CD4-positive, alpha-beta T cell treated with Interleukin-2 at 100 ng/mL for 4 hours (primary cell): ENCODE measurements around the gene XIAP.
"Not testable (repeated sequence)": the region's sequence is repeated elsewhere in the genome, so short reads cannot be mapped to it uniquely, and the experiment has no call there.

Source experiments
- DNase-seq: peaks from one replicate; pipeline ENCODE4 v3.0.0-alpha.2; 2020; ENCODE audit warnings: low spot score

XIAP gene

DNA sequence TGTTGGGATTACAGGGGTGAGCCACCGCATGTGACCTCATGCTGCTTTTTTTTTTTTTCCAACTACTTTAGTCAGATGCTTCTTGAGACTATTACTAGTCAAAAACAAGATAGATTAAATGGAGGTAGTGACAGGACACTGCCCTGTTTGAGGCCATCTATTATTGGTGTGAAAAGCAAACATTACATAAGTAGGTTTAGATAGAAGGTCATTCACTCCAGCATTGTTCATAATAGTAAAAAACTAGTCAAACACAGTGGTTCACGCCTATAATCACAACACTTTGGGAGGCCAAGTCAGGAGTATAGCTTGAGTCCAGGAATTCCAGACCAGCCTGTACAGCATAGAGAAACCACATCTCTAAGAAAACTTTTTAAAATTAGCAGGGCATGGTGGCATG lies 16.3 kb downstream of the XIAP start:
- DNase-seq, result no peak

DNA sequence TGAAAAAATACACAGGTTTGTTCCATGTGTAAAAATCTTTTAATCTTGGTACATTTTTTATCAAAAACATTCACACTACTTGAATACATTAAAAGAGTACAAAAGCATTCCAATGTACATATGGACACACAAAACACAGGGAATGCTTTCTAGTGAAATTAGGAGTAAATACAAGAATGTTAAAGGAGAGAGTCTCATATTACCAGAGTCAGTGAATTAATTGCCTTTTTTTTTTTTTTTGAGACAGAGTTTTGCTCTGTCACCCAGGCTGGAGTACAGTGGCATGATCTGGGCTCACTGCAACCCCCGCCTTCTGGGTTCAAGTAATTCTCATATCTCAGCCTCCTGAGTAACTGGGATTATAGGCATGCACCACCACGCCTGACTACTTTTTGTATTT lies 17.0 kb downstream of the XIAP start:
- DNase-seq, result no peak

DNA sequence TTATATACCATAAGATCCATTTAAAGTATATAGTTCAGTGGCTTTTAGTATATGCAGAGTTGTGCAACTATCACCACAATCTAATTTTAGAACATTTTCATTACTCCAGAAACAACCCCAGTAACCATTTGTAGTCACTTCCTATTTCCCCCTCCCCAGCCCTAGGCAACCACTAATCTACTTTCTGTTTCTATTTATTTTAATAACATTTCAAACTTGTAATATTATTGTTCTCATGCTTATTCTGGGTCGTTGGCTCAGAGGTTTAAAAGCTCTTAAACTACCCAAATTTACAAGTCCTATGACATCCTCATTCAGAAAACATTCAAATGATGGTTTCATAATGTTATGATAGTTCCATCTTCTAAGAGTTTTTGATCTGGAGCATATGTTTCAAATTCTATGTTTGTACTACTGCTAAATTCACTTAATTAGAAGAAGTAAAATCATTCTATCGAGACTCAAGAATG lies 18.4 kb downstream of the XIAP start:
- DNase-seq, result no peak

GRCh38 chrX:123881330-123881729 lies 21.5 kb downstream of the XIAP start:
- no peak for DNase-seq

DNA sequence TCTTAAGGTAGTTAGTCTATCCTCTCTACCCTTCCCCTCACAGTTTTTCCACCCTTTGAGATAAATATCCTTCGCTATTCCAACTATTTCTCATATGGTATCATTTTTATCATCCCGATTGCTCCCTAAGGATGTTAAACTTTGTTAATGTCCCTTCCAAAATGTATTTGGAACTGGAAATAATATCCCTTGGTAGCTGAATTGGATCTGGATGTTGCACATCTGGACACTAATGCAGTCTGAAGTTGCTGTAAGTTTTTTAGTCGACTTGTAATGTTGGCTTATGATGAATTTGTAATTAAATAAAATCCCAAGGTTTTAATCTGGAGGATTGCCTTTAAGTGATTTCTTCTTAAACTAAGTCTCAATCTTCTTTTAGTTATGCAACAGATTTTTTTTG lies 22.5 kb downstream of the XIAP start:
- no peak for DNase-seq

- peak; percentile 67 for DNase-seq
These were observed 25.1 kb downstream of the XIAP start for GRCh38 chrX:123884809-123885408.

DNA sequence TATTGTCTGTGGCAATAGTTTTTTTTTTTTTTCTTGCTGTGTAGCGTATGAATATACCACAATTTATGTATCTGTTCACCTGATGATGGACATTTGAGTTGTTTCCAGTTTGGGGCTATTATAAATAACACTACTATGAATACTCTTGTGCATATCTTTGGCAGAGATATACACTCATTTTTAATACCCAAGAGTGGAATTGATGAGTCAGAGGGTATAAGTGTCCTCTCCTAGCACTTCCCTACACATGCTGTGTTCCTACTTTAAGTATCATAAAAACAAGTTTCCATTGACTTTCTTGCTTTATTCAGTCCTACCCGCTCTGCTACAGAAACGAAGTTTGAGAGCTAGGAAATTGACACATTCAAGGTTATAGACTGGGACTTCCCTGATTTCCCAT lies 39.8 kb downstream of the XIAP start:
- no peak for DNase-seq

DNA sequence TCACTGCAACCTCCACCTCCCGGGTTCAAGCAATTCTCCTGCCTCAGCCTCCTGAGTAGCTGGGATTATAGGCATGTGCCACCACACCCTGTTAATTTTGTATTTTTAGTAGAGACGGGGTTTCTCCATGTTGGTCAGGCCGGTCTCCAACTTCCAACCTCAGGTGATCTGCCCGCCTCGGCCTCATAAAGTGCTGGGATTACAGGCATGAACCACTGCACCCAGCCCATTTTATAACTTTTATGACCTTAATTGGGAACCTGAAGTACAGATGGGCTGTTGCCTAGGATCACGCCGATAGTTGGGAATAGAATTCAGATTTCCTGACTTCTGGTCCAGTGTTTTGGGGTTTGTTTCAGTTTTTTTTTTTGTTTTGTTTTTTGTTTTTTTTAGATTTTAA lies 43.4 kb downstream of the XIAP start:
- not testable (repeated sequence) for DNase-seq

DNA sequence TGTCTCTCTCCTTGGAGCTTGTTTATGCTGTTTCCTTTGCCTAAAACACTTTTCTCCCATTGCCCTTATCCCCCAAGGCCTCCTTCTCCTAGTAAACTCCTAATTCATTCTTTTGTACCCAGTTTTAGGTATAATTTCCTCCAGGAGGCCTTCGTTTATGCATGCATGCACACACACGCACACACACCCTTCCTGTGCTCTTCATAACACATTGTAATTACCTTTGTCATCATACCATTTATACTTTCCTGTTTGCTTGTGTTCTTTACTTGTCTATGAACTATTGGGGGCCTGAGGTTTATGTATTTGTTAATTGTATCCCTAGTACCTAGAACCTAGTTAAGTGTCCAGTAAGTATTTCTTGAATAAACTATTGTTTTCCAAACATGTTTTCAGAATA lies 45.5 kb downstream of the XIAP start:
- no peak for DNase-seq

DNA sequence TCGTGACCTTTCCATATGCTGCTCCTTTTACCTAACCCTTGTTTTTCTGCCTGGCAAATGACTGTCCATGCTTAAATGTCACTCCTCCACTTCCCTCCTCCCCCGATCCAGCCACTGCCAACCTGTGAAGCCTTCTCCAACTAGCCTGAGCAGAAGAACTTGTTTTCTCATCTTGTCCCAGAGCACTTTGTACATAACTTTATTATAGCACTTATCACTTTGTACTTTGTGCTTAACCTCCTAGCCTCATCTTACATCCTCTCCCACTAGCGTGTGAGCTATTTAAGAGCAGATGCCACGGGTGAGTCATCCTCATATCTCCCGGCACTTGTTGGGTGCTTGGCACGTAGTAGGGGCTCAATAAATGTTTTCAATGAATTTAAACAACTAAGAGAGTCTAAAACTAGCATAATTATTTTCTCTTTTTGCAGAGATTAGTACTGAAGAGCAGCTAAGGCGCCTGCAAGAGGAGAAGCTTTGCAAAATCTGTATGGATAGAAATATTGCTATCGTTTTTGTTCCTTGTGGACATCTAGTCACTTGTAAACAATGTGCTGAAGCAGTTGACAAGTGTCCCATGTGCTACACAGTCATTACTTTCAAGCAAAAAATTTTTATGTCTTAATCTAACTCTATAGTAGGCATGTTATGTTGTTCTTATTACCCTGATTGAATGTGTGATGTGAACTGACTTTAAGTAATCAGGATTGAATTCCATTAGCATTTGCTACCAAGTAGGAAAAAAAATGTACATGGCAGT lies 46.9 kb downstream of the XIAP start:
- no peak for DNase-seq

DNA sequence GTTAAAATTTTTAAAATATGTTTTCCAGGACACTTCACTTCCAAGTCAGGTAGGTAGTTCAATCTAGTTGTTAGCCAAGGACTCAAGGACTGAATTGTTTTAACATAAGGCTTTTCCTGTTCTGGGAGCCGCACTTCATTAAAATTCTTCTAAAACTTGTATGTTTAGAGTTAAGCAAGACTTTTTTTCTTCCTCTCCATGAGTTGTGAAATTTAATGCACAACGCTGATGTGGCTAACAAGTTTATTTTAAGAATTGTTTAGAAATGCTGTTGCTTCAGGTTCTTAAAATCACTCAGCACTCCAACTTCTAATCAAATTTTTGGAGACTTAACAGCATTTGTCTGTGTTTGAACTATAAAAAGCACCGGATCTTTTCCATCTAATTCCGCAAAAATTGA lies 49.7 kb downstream of the XIAP start:
- no peak for DNase-seq

GRCh38 chrX:123917069-123917468 lies 57.2 kb downstream of the XIAP start:
- DNase-seq, result no peak

- no peak for DNase-seq
These were observed 58.4 kb downstream of the XIAP start for GRCh38 chrX:123918106-123918721.

GRCh38 chrX:123920105-123920785 lies 60.4 kb downstream of the XIAP start:
- no peak for DNase-seq

DNA sequence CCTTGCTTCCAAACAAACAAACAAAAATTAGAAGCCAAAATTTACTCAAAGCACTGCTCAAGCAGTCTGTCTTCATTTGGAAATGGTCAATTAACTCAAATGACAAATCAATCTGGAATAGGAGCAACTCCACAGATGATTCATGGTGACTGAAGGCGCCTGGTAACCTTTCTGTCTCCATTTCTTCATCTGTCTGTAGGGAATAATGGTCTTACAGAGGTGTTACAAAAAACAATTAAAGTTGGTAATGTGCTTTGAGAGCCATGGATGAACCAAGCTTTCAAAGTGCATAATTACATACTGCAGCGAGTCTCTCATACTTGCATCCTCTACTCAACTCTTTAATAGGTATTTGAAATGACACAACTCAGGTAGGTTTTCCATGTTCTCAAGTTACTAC lies 63.4 kb downstream of the XIAP start:
- DNase-seq, result no peak

- DNase-seq, result no peak
These were observed 64.3 kb downstream of the XIAP start for GRCh38 chrX:123924186-123924585.

DNA sequence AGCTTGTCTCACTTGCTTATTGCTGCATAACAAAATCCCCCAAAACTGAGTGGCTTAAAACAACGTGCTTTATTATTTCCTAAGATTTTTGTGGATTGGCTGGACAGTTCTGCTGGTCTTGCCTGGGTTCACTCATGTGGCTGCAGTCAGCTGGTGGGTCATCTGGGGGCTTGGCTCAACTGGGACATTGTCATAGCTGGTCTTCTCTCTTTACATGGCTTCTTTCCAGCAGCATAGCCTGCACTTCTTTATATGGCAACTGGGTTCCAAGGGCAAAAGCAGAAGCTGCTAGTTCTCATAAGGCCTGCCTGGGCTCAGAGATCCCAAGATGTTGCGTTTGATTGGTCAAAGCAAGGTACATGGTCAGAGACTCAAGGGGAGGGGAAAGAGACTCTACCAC lies 68.0 kb downstream of the XIAP start:
- DNase-seq, result no peak

DNA sequence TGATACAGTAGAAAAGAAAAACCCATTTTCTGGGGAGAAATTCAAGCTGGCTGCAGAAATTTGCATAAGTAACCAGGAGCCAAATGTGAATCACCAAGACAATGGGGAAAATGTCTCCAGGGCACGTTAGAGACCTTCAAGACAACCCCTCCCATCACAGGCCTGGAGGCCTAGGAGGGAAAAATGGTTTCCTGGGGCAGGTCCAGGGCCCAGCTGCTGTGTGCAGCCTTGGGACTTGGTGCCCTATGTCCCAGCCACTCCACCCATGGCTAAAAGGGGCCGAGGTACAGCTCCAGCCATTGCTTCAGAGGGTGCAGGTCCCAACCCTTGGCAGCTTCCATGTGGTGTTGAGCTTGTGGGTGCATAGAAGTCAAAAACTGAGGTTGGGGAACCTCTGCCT lies 72.2 kb downstream of the XIAP start:
- not testable (repeated sequence) for DNase-seq

- no peak for DNase-seq
These were observed 83.2 kb downstream of the XIAP start for GRCh38 chrX:123943074-123943473.

GRCh38 chrX:123943488-123943887 lies 83.6 kb downstream of the XIAP start:
- no peak for DNase-seq

GRCh38 chrX:123949846-123950245 lies 90.0 kb downstream of the XIAP start:
- no peak for DNase-seq

DNA sequence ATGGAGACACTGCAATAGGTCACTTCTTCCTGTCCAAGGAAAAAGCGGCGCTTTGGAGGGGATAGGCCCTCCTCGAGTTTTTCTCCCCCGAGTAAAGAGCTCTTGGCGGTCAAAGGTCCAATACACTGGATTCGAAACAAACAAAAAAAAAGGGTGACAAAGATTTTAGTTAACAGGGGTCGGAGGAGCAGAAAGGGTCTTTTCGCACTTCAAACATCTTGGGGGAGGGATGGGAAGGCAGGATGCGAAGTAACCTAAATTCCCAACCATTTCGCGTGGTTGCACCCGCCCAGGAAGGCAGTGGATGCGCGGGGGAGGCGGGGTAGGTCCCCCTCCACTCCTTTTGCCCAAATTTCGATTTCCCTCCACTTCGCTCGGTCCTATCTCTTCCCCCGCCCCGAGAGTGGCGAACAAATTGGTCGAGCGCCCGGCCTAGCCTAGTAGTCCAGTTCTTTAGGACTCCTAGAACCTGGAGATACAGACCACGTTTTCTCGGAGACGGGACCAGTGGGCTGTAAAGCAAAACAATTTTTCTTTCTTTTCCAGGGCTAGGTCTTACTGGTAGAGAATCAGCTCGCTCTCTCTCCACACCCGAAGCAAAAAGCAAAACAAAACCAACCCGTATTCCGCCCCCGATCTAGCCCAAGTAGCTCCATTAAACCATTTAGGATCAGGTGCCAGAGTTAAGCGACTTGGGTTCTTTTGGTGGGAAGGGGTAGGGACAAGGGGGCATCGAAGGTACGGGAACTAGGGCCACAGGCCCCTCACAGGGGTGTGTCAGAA lies 99.6 kb downstream of the XIAP start:
- DNase-seq, result peak; percentile 32
